Transverse colon (tissue), 4 donors: ENCODE data around the gene KLHL29. TPM values are rescaled to one million over a fixed set of nuclear protein-coding genes. Genes with fewer than 3 reads are reported as not detected.

ENCODE experiments used
- DNase-seq: peaks from one replicate; pipeline ENCODE4 v3.0.0-alpha.2; 2019
- H3K27ac ChIP-seq, 4 donors: fragments of 200-600 bp; sonication (generic); 2 replicates each; pipeline ENCODE4 v1.5.1; 2016 to 2018; ENCODE audit warnings: inconsistent platforms in 4 of 4
- H3K27me3 ChIP-seq: fragments of 200-600 bp; sonication (generic); 2 replicates; pipeline ENCODE4 v1.5.1; 2017; ENCODE audit warnings: inconsistent platforms
- H3K36me3 ChIP-seq, 4 donors: fragments of 200-600 bp; sonication (generic); 2 replicates each; pipeline ENCODE4 v1.5.1; 2017 to 2019; ENCODE audit warnings: inconsistent platforms in 4 of 4
- H3K4me1 ChIP-seq, 4 donors: fragments of 200-600 bp; sonication (generic); 2 replicates each; pipeline ENCODE4 v1.5.1; 2017 to 2020; ENCODE audit warnings: inconsistent platforms in 4 of 4
- H3K4me3 ChIP-seq, 4 donors: fragments of 200-600 bp; sonication (generic); 1 replicate in 1 of 4; 2 replicates in 3 of 4; pipeline versions ENCODE4 v1.5.1 to v1.6.1; 2017 to 2019; ENCODE audit warnings: inconsistent platforms in 4 of 4
- H3K9me3 ChIP-seq, 2 donors: fragments of 200-600 bp; sonication (generic); 2 replicates each; pipeline ENCODE4 v1.5.1; 2017 to 2019; ENCODE audit warnings: inconsistent platforms in 2 of 2
- CTCF ChIP-seq, 5 experiments: fragments of 200-600 bp in 3 of 5; fragments of 450-650 bp in 2 of 5; sonication (generic) in 3 of 5; IDR thresholded peaks; 1 replicate in 2 of 5; 2 replicates in 3 of 5; pipeline ENCODE4 v1.5.1; 2016 to 2017; ENCODE audit warnings: antibody characterized with exemption in 5 of 5, inconsistent platforms in 3 of 5, mild to moderate bottlenecking in 2 of 5, moderate library complexity in 1 of 5
- EP300 ChIP-seq: sonication (generic); formaldehyde crosslinking; IDR thresholded peaks from one replicate; pipeline ENCODE4 v1.6.1; 2017; ENCODE audit warnings: antibody characterized with exemption, low read depth
- POLR2A ChIP-seq: fragments of 450-650 bp; IDR thresholded peaks from one replicate; pipeline ENCODE4 v1.6.1; 2016; ENCODE audit warnings: antibody characterized with exemption, mild to moderate bottlenecking, moderate library complexity
- POLR2AphosphoS5 ChIP-seq, 3 donors: sonication (generic); formaldehyde crosslinking; IDR thresholded peaks; one replicate each; pipeline ENCODE4 v1.6.1; 2016; ENCODE audit warnings: antibody characterized with exemption in 3 of 3
- WGBS, 2 donors: methylation state at CpG; one replicate each; pipeline ENCODE4 v1.1.5; 2018; ENCODE audit warnings: low coverage in 1 of 2; 5-methylcytosine and 5-hydroxymethylcytosine counted together
- in situ Hi-C, 4 donors: fragments of 200-750 bp; cut with MboI; loops; one replicate each; pipeline versions ENCODE4 v1.15.0 to v1.15.1; 2017; ENCODE audit warnings: low sequenced_read_pairs in 3 of 4, low pct_ligation_motif_present in 1 of 4, low pct_unique_long_range_greater_than_20kb in 1 of 4
- intact Hi-C: fragments of 100-400 bp; cut with DNase I; formaldehyde crosslinking; loops from one replicate; pipeline ENCODE4 v1.15.1; 2023; ENCODE audit warnings: low total_unique reads
- total RNA-seq, 4 donors: library from RNA; depleted of rRNA; stranded (reverse); fragments of >200 nt; gene quantifications; one replicate each; pipeline ENCODE4 v1.1.0, GENCODE V29; 2016

The KLHL29 gene
- total RNA-seq, 4 donors from 2014 or later: 3.3 to 16.5 (median 5.8) TPM

- no peaks in the 10 kb centered on the region for H3K4me1 ChIP-seq
- H3K36me3 ChIP-seq: no peaks in the 10 kb centered on the region
- no peak overlapping the region for H3K27ac ChIP-seq
- H3K4me3 ChIP-seq: no peak overlapping the region
- in situ Hi-C loops (no loop called here), intact Hi-C loops (no loop called here)
- no peak for TF ChIP-seq POLR2AphosphoS5 (IDR thresholded peaks at IDR 0.05)
- no peak for TF ChIP-seq EP300
- no peak for TF ChIP-seq POLR2A
- no peak for TF ChIP-seq CTCF (IDR thresholded peaks at IDR 0.05)
- no peaks in the 10 kb centered on the region for H3K27me3 ChIP-seq
- H3K9me3 ChIP-seq: no peaks in the 10 kb centered on the region
- no peak for DNase-seq
- WGBS, 2 donors: 65% methylated on average over 6 of the region's 7 CpGs; no CpG with 5 or more reads in 1 of the 2 donors
Observed at GRCh38 chr2:23649819-23650218, 264.8 kb downstream of the KLHL29 start.

- Histone ChIP-seq H3K27me3 (no peaks in the 10 kb centered on the region), H3K4me3 (no peak overlapping the region), H3K36me3 (no peaks in the 10 kb centered on the region), H3K27ac (no peak overlapping the region), H3K4me1 (no peaks in the 10 kb centered on the region), H3K9me3 (no peaks in the 10 kb centered on the region)
- 81 to 91% methylated on average over 8 to 10 of the region's 10 CpGs for WGBS, 2 donors
- in situ Hi-C loops (no loop called here), intact Hi-C loops (no loop called here)
- TF ChIP-seq EP300: no peak
- no peak for TF ChIP-seq POLR2A
- DNase-seq: no peak
Observed at GRCh38 chr2:23651187-23652080, 266.5 kb downstream of the KLHL29 start.

- Histone ChIP-seq H3K9me3 (no peaks in the 10 kb centered on the region), H3K36me3 (no peaks in the 10 kb centered on the region), H3K27me3 (no peaks in the 10 kb centered on the region), H3K4me3 (no peak overlapping the region), H3K27ac (no peak overlapping the region), H3K4me1 (no peaks in the 10 kb centered on the region)
- no peak for DNase-seq
- in situ Hi-C loops (no loop called here), intact Hi-C loops (no loop called here)
- 84% methylated on average over 7 of the region's 7 CpGs; no CpG with 5 or more reads in 1 of the 2 donors for WGBS, 2 donors
- TF ChIP-seq EP300 (no peak), POLR2A (no peak), CTCF (IDR thresholded peaks at IDR 0.05) (no peak), POLR2AphosphoS5 (IDR thresholded peaks at IDR 0.05) (no peak)
Observed at GRCh38 chr2:23653326-23653725, 268.3 kb downstream of the KLHL29 start.

GRCh38 chr2:23654756-23655155, 269.8 kb downstream of the KLHL29 start:
- Histone ChIP-seq H3K4me1 (no peaks in the 10 kb centered on the region), H3K9me3 (no peaks in the 10 kb centered on the region), H3K27ac (no peak overlapping the region), H3K4me3 (no peak overlapping the region), H3K36me3 (no peaks in the 10 kb centered on the region), H3K27me3 (no peaks in the 10 kb centered on the region)
- in situ Hi-C loops (no loop called here), intact Hi-C loops (no loop called here)
- TF ChIP-seq POLR2AphosphoS5 (IDR thresholded peaks at IDR 0.05) (no peak), EP300 (no peak), POLR2A (no peak), CTCF (IDR thresholded peaks at IDR 0.05) (no peak)
- 91 to 100% methylated on average over 2 to 6 of the region's 6 CpGs for WGBS, 2 donors
- DNase-seq: no peak
